Activated T-helper 1 cell treated with anti-CD3 and anti-CD28 coated beads, Interleukin-12 subunit alpha, Interleukin-12 subunit beta, Interleukin-2, Interleukin-4 antibody, amounts not matched to agents 30 ng/mL and 10 ng/mL and 1 ng/mL, durations not matched to agents 14 hours and 24 hours and 36 hours (primary cell): ENCODE data around the gene ARMC2. TPM values are rescaled to one million over a fixed set of nuclear protein-coding genes. Genes with fewer than 3 reads are reported as not detected.

Source experiments
- DNase-seq: peaks from one replicate; pipeline ENCODE4 v3.0.0; 2021; ENCODE audit warnings: low spot score
- H3K27ac Mint-ChIP-seq: one replicate; pipeline ENCODE4 v1.8.0; 2021; ENCODE audit warnings: mild to moderate bottlenecking, mixed read lengths
- H3K27me3 Mint-ChIP-seq: one replicate; pipeline ENCODE4 v1.8.0; 2022; ENCODE audit warnings: mild to moderate bottlenecking, moderate library complexity, mixed read lengths; ENCODE audit not compliant: insufficient read depth
- H3K36me3 Mint-ChIP-seq: one replicate; pipeline ENCODE4 v1.8.0; 2021; ENCODE audit warnings: low read depth, mixed read lengths
- H3K4me1 Mint-ChIP-seq: one replicate; pipeline ENCODE4 v1.8.0; 2021; ENCODE audit warnings: low read depth, mixed read lengths
- H3K4me3 Mint-ChIP-seq: one replicate; pipeline ENCODE4 v1.8.0; 2021; ENCODE audit warnings: mild to moderate bottlenecking, moderate library complexity, mixed read lengths
- H3K9me3 Mint-ChIP-seq: one replicate; pipeline ENCODE4 v1.8.0; 2021; ENCODE audit warnings: mixed read lengths
- intact Hi-C: fragments of 100-400 bp; cut with micrococcal nuclease; formaldehyde crosslinking; loops from one replicate; pipeline ENCODE4 v1.15.1; 2024
- total RNA-seq: library from RNA; stranded (reverse); gene quantifications from 2 replicates; pipeline ENCODE4 v1.2.3, GENCODE V29; 2022

Gene ARMC2
- total RNA-seq, 1 donor from 2014 or later = 4.6 TPM

GRCh38 chr6:108953681-108954080 is 105.5 kb downstream of the ARMC2 start:
- Mint-ChIP-seq H3K27ac (no peak overlapping the region), H3K36me3 (peaks cover 1% of the 10 kb centered on the region), H3K9me3 (no peaks in the 10 kb centered on the region), H3K4me3 (no peak overlapping the region), H3K4me1 (peaks cover 17% of the 10 kb centered on the region), H3K27me3 (peaks cover 8% of the 10 kb centered on the region)
- DNase-seq = no peak
- intact Hi-C loops = loop anchor here (2.0 kb wide), 1 partner anchor 53 kb away; no protein-coding TSS in a partner anchor

- no peak for DNase-seq
- Mint-ChIP-seq H3K4me3 (peak overlapping the region; percentile 42), H3K27ac (peak overlapping the region; percentile 74), H3K9me3 (no peaks in the 10 kb centered on the region), H3K36me3 (peaks cover 1% of the 10 kb centered on the region), H3K4me1 (peaks cover 22% of the 10 kb centered on the region), H3K27me3 (peaks cover 7% of the 10 kb centered on the region)
- intact Hi-C loops = loop anchor here (2.0 kb wide), 1 partner anchor 51 kb away; no protein-coding TSS in a partner anchor
Measured at GRCh38 chr6:108955329-108955949, 107.2 kb downstream of the ARMC2 start.

GRCh38 chr6:108957221-108957620 is 109.0 kb downstream of the ARMC2 start:
- intact Hi-C loops = no loop called here
- Mint-ChIP-seq H3K27ac (no peak overlapping the region), H3K4me3 (no peak overlapping the region), H3K36me3 (peaks cover 1% of the 10 kb centered on the region), H3K27me3 (peaks cover 7% of the 10 kb centered on the region), H3K4me1 (peaks cover 22% of the 10 kb centered on the region), H3K9me3 (no peaks in the 10 kb centered on the region)
- no peak for DNase-seq

GRCh38 chr6:108958900-108959770 is 110.9 kb downstream of the ARMC2 start:
- no peak overlapping the region for H3K4me3 Mint-ChIP-seq
- H3K9me3 Mint-ChIP-seq = no peaks in the 10 kb centered on the region
- H3K36me3 Mint-ChIP-seq = peaks cover 1% of the 10 kb centered on the region
- DNase-seq = no peak
- H3K4me1 Mint-ChIP-seq = peaks cover 22% of the 10 kb centered on the region
- no peak overlapping the region for H3K27ac Mint-ChIP-seq
- H3K27me3 Mint-ChIP-seq = peaks cover 2% of the 10 kb centered on the region
- intact Hi-C loops = no loop called here

- Mint-ChIP-seq H3K4me3 (no peak overlapping the region), H3K27ac (no peak overlapping the region), H3K4me1 (peaks cover 16% of the 10 kb centered on the region), H3K27me3 (peaks cover 3% of the 10 kb centered on the region), H3K36me3 (peaks cover 1% of the 10 kb centered on the region), H3K9me3 (no peaks in the 10 kb centered on the region)
- no peak for DNase-seq
- intact Hi-C loops = no loop called here
Measured at GRCh38 chr6:108959972-108960582, 111.9 kb downstream of the ARMC2 start.

GRCh38 chr6:108960601-108961000 is 112.4 kb downstream of the ARMC2 start:
- Mint-ChIP-seq H3K9me3 (no peaks in the 10 kb centered on the region), H3K4me1 (peaks cover 11% of the 10 kb centered on the region), H3K36me3 (no peaks in the 10 kb centered on the region), H3K27ac (no peak overlapping the region), H3K27me3 (peaks cover 4% of the 10 kb centered on the region), H3K4me3 (no peak overlapping the region)
- DNase-seq = no peak
- intact Hi-C loops = no loop called here

- H3K9me3 Mint-ChIP-seq = no peaks in the 10 kb centered on the region
- H3K27me3 Mint-ChIP-seq = peaks cover 4% of the 10 kb centered on the region
- H3K36me3 Mint-ChIP-seq = no peaks in the 10 kb centered on the region
- intact Hi-C loops = no loop called here
- no peak overlapping the region for H3K27ac Mint-ChIP-seq
- no peak for DNase-seq
- no peak overlapping the region for H3K4me3 Mint-ChIP-seq
- peaks cover 7% of the 10 kb centered on the region for H3K4me1 Mint-ChIP-seq
Measured at GRCh38 chr6:108961077-108961476, 112.9 kb downstream of the ARMC2 start.

- Mint-ChIP-seq H3K36me3 (no peaks in the 10 kb centered on the region), H3K4me3 (no peak overlapping the region), H3K27me3 (peaks cover 4% of the 10 kb centered on the region), H3K9me3 (no peaks in the 10 kb centered on the region), H3K4me1 (peaks cover 15% of the 10 kb centered on the region), H3K27ac (no peak overlapping the region)
- intact Hi-C loops = no loop called here
- DNase-seq = no peak
Measured at GRCh38 chr6:108961985-108962384, 113.8 kb downstream of the ARMC2 start.

- DNase-seq = no peak
- no peaks in the 10 kb centered on the region for H3K36me3 Mint-ChIP-seq
- no peak overlapping the region for H3K4me3 Mint-ChIP-seq
- H3K27me3 Mint-ChIP-seq = peaks cover 4% of the 10 kb centered on the region
- peaks cover 18% of the 10 kb centered on the region for H3K4me1 Mint-ChIP-seq
- H3K27ac Mint-ChIP-seq = no peak overlapping the region
- intact Hi-C loops = no loop called here
- no peaks in the 10 kb centered on the region for H3K9me3 Mint-ChIP-seq
Measured at GRCh38 chr6:108966251-108966650, 118.0 kb downstream of the ARMC2 start.

GRCh38 chr6:108966855-108967755 is 118.9 kb downstream of the ARMC2 start:
- Mint-ChIP-seq H3K27ac (no peak overlapping the region), H3K4me1 (peaks cover 18% of the 10 kb centered on the region), H3K9me3 (no peaks in the 10 kb centered on the region), H3K27me3 (peaks cover 4% of the 10 kb centered on the region), H3K4me3 (no peak overlapping the region), H3K36me3 (no peaks in the 10 kb centered on the region)
- intact Hi-C loops = no loop called here
- DNase-seq = no peak

GRCh38 chr6:108968325-108969316 is 120.4 kb downstream of the ARMC2 start:
- no peak overlapping the region for H3K27ac Mint-ChIP-seq
- peaks cover 18% of the 10 kb centered on the region for H3K4me1 Mint-ChIP-seq
- DNase-seq = no peak
- H3K9me3 Mint-ChIP-seq = no peaks in the 10 kb centered on the region
- H3K36me3 Mint-ChIP-seq = no peaks in the 10 kb centered on the region
- peaks cover 4% of the 10 kb centered on the region for H3K27me3 Mint-ChIP-seq
- intact Hi-C loops = no loop called here
- H3K4me3 Mint-ChIP-seq = no peak overlapping the region
